SK-N-SH treated with all-trans-retinoic acid at 6 μM for 48 hours (cell line): Measurements from ENCODE around the gene LAP3.

Experiments used
- ATAC-seq: fragments of 200-7000 bp; cut with Tn5 transposase; 3 replicates; pipeline ENCODE4 v1.9.1; 2020; ENCODE audit warnings: mild to moderate bottlenecking, moderate library complexity
- ARNTL ChIP-seq: fragments of 450-650 bp; formaldehyde crosslinking; IDR thresholded peaks from 2 replicates; pipeline ENCODE4 v1.5.0; 2020; ENCODE audit warnings: low read depth, mild to moderate bottlenecking, moderate library complexity, borderline replicate concordance
- BACH2 ChIP-seq: fragments of 250-450 bp; sonication (Bioruptor Pico); IDR thresholded peaks from 2 replicates; pipeline ENCODE4 v1.9.0; 2021; ENCODE audit warnings: mild to moderate bottlenecking, borderline replicate concordance
- CSDC2 ChIP-seq: fragments of 250-450 bp; sonication (Bioruptor Pico); IDR thresholded peaks from 2 replicates; pipeline ENCODE4 v1.5.0; 2020; ENCODE audit warnings: mild to moderate bottlenecking, moderate library complexity
- GLIS3 ChIP-seq: fragments of 250-450 bp; sonication (Bioruptor Pico); IDR thresholded peaks from 2 replicates; pipeline ENCODE4 v1.5.0; 2020; ENCODE audit warnings: mild to moderate bottlenecking, moderate library complexity
- ISL1 ChIP-seq: fragments of 250-450 bp; sonication (Bioruptor Pico); IDR thresholded peaks from 2 replicates; pipeline ENCODE4 v2.1.2; 2022; ENCODE audit warnings: mild to moderate bottlenecking, moderate library complexity
- OSR1 ChIP-seq: fragments of 250-450 bp; sonication (Bioruptor Pico); IDR thresholded peaks from 2 replicates; pipeline ENCODE4 v1.8.0; 2022; ENCODE audit warnings: moderate library complexity, mild to moderate bottlenecking, inconsistent platforms
- PATZ1 ChIP-seq: fragments of 250-450 bp; sonication (Bioruptor Pico); IDR thresholded peaks from 2 replicates; pipeline ENCODE4 v1.8.0; 2020; ENCODE audit warnings: mild to moderate bottlenecking, moderate library complexity, borderline replicate concordance
- PPARA ChIP-seq: fragments of 250-450 bp; sonication (Bioruptor Pico); IDR thresholded peaks from 2 replicates; pipeline ENCODE4 v1.5.0; 2020; ENCODE audit warnings: mild to moderate bottlenecking, borderline replicate concordance
- RARB ChIP-seq: fragments of 250-450 bp; sonication (Bioruptor Pico); IDR thresholded peaks from 2 replicates; pipeline ENCODE4 v1.8.0; 2021; ENCODE audit warnings: mild to moderate bottlenecking, moderate library complexity
- SNAI2 ChIP-seq: fragments of 250-450 bp; sonication (Bioruptor Pico); IDR thresholded peaks from 2 replicates; pipeline ENCODE4 v1.5.0; 2020; ENCODE audit warnings: mild to moderate bottlenecking, moderate library complexity
- TCF4 ChIP-seq: fragments of 250-450 bp; sonication (Bioruptor Pico); IDR thresholded peaks from 2 replicates; pipeline ENCODE4 v1.8.0; 2021; ENCODE audit warnings: mild to moderate bottlenecking, moderate library complexity, borderline replicate concordance
- TOX ChIP-seq: fragments of 250-450 bp; sonication (Bioruptor Pico); IDR thresholded peaks from 2 replicates; pipeline ENCODE4 v1.8.0; 2021; ENCODE audit warnings: mild to moderate bottlenecking, moderate library complexity, borderline replicate concordance
- ZC3H10 ChIP-seq: fragments of 250-450 bp; sonication (Bioruptor Pico); IDR thresholded peaks from 2 replicates; pipeline ENCODE4 v1.5.1; 2021; ENCODE audit warnings: mild to moderate bottlenecking, moderate library complexity
- ZFP3 ChIP-seq: fragments of 250-450 bp; sonication (Bioruptor Pico); IDR thresholded peaks from 2 replicates; pipeline ENCODE4 v1.5.0; 2020; ENCODE audit warnings: mild to moderate bottlenecking, moderate library complexity
- ZFP30 ChIP-seq: fragments of 450-650 bp; formaldehyde crosslinking; IDR thresholded peaks from 2 replicates; pipeline ENCODE4 v1.5.0; 2022; ENCODE audit warnings: mild to moderate bottlenecking, moderate library complexity
- ZNF565 ChIP-seq: fragments of 450-650 bp; formaldehyde crosslinking; conservative IDR thresholded peaks from 2 replicates; pipeline ENCODE4 v1.5.0; 2020; ENCODE audit warnings: low read depth, mild to moderate bottlenecking, moderate library complexity
- ZNF70 ChIP-seq: fragments of 450-650 bp; formaldehyde crosslinking; IDR thresholded peaks from 2 replicates; pipeline ENCODE4 v1.5.0; 2020; ENCODE audit warnings: mild to moderate bottlenecking, moderate library complexity
- ZNF8 ChIP-seq: fragments of 450-650 bp; formaldehyde crosslinking; IDR thresholded peaks from 2 replicates; pipeline ENCODE4 v1.5.0; 2020; ENCODE audit warnings: mild to moderate bottlenecking, moderate library complexity
- TF ChIP-seq, protein P1 (sequence below): fragments of 250-450 bp; sonication (Bioruptor Pico); IDR thresholded peaks from 2 replicates; pipeline ENCODE4 v1.8.0; 2021; ENCODE audit warnings: low read depth, mild to moderate bottlenecking, moderate library complexity, borderline replicate concordance
- TF ChIP-seq, protein P2 (sequence below): fragments of 250-450 bp; sonication (Bioruptor Pico); IDR thresholded peaks from 2 replicates; pipeline ENCODE4 v1.5.1; 2020; ENCODE audit warnings: low read depth, mild to moderate bottlenecking, moderate library complexity
- TF ChIP-seq, protein P3 (sequence below): fragments of 250-450 bp; sonication (Bioruptor Pico); IDR thresholded peaks from 2 replicates; pipeline ENCODE4 v1.5.1; 2021; ENCODE audit warnings: mild to moderate bottlenecking, moderate library complexity

Gene LAP3

DNA sequence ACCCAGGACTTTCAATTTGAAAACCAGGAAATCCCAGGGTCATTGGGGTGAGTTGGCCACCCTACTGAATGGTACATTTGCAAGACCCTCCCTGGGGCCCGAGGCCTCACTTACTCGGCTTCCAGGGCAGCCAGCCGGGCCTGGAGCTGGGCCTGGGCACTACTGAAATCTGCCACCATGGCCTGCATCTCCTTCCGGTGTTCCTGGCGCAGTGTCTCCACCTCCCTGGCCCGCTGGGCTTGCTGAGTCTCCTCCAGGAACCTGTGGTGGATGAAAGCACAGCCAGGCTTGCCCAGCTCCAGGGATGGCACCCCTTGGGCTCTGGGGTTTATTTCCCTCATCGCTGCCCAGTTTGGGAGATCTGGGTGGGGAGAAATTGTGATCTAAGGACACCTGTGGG, 62.1 kb downstream of the LAP3 start:
- ATAC-seq, result no peak
- no peak for TF ChIP-seq OSR1 (CRISPR knock-in tag)
- TF ChIP-seq ZNF565 (CRISPR knock-in tag), result no peak
- TF ChIP-seq PPARA (CRISPR knock-in tag), result no peak
- TF ChIP-seq ZFP30 (CRISPR knock-in tag), result no peak
- TF ChIP-seq ZFP3, result no peak
- no peak for TF ChIP-seq PATZ1
- TF ChIP-seq TOX (CRISPR knock-in tag), result no peak
- TF ChIP-seq, protein P1, sequence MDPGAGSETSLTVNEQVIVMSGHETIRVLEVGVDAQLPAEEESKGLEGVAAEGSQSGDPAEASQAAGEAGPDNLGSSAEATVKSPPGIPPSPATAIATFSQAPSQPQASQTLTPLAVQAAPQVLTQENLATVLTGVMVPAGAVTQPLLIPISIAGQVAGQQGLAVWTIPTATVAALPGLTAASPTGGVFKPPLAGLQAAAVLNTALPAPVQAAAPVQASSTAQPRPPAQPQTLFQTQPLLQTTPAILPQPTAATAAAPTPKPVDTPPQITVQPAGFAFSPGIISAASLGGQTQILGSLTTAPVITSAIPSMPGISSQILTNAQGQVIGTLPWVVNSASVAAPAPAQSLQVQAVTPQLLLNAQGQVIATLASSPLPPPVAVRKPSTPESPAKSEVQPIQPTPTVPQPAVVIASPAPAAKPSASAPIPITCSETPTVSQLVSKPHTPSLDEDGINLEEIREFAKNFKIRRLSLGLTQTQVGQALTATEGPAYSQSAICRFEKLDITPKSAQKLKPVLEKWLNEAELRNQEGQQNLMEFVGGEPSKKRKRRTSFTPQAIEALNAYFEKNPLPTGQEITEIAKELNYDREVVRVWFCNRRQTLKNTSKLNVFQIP (CRISPR knock-in tag), result no peak
- TF ChIP-seq, all 23 proteins: peak for 0

GRCh38 chr4:17642398-17642783, 65.4 kb downstream of the LAP3 start:
- ATAC-seq, result no peak

GRCh38 chr4:17646693-17647092, 69.7 kb downstream of the LAP3 start:
- TF ChIP-seq ARNTL (CRISPR knock-in tag) (no peak), OSR1 (CRISPR knock-in tag) (no peak), TOX (CRISPR knock-in tag) (no peak), CSDC2 (CRISPR knock-in tag) (no peak), PPARA (CRISPR knock-in tag) (no peak), ZC3H10 (CRISPR knock-in tag) (no peak)
- TF ChIP-seq, protein P2, sequence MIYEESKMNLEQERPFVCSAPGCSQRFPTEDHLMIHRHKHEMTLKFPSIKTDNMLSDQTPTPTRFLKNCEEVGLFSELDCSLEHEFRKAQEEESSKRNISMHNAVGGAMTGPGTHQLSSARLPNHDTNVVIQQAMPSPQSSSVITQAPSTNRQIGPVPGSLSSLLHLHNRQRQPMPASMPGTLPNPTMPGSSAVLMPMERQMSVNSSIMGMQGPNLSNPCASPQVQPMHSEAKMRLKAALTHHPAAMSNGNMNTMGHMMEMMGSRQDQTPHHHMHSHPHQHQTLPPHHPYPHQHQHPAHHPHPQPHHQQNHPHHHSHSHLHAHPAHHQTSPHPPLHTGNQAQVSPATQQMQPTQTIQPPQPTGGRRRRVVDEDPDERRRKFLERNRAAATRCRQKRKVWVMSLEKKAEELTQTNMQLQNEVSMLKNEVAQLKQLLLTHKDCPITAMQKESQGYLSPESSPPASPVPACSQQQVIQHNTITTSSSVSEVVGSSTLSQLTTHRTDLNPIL (CRISPR knock-in tag), result no peak
- TF ChIP-seq, all 23 proteins: peak for 0
- no peak for ATAC-seq

More at GRCh38 chr4:17642398-17642783, 65.4 kb downstream of the LAP3 start:
- TF ChIP-seq RARB (CRISPR knock-in tag) (no peak), CSDC2 (CRISPR knock-in tag) (no peak), OSR1 (CRISPR knock-in tag) (no peak), PPARA (CRISPR knock-in tag) (no peak)
- TF ChIP-seq, protein P2 (CRISPR knock-in tag), result no peak

DNA sequence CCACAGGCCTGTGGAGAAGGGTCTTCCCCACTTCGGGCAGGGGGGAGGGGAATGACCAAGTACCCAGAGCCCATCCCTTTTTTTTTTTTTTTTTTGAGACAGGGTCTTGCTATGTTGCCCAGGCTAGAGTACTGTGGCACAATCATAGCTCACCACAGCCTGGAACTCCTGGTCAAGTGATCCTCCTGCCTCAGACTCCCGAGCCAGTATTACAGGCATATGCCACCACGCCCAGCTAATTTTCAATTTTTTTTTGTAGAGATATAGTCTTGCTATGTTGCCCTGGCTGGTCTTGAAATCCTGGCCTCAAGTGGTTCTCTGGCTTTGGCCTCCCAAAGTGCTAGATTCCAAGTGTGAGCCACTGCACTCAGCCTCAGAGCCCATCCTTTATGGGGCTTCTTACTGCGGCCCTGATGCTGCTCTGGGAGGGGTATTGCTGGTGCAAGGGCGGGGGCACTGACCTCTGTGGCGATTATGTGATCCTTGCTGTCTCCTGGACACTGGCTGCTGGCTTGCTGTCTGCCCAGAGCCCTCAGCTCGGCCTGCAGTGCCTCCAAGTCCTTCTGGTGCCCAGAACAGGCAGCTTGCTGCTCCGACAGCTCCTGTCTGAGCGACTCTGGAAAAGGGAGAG, 70.3 kb downstream of the LAP3 start:
- ATAC-seq, result no peak
- no peak for TF ChIP-seq ISL1 (CRISPR knock-in tag)
- TF ChIP-seq, protein P1 (CRISPR knock-in tag), result no peak
- TF ChIP-seq ZNF8 (CRISPR knock-in tag), result no peak
- TF ChIP-seq, protein P2 (CRISPR knock-in tag), result no peak
- TF ChIP-seq TOX (CRISPR knock-in tag), result no peak
- no peak for TF ChIP-seq ZFP30 (CRISPR knock-in tag)
- no peak for TF ChIP-seq TCF4 (CRISPR knock-in tag)
- no peak for TF ChIP-seq PPARA (CRISPR knock-in tag)
- no peak for TF ChIP-seq RARB (CRISPR knock-in tag)
- TF ChIP-seq GLIS3 (CRISPR knock-in tag), result no peak
- no peak for TF ChIP-seq ZFP3
- TF ChIP-seq BACH2 (CRISPR knock-in tag), result no peak
- TF ChIP-seq, protein P3, sequence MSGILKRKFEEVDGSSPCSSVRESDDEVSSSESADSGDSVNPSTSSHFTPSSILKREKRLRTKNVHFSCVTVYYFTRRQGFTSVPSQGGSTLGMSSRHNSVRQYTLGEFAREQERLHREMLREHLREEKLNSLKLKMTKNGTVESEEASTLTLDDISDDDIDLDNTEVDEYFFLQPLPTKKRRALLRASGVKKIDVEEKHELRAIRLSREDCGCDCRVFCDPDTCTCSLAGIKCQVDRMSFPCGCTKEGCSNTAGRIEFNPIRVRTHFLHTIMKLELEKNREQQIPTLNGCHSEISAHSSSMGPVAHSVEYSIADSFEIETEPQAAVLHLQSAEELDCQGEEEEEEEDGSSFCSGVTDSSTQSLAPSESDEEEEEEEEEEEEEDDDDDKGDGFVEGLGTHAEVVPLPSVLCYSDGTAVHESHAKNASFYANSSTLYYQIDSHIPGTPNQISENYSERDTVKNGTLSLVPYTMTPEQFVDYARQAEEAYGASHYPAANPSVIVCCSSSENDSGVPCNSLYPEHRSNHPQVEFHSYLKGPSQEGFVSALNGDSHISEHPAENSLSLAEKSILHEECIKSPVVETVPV (CRISPR knock-in tag), result no peak
- TF ChIP-seq SNAI2 (CRISPR knock-in tag), result no peak
- TF ChIP-seq ZNF70, result no peak
- no peak for TF ChIP-seq ZNF565 (CRISPR knock-in tag)
- no peak for TF ChIP-seq OSR1 (CRISPR knock-in tag)
